A673 (cell line): ENCODE measurements around the gene AKAP17A. TPM values are rescaled to one million over a fixed set of nuclear protein-coding genes. Genes with fewer than 3 reads are reported as not detected.

Experiments
- BruUV-seq: library from RNA; stranded (reverse); fragments of 400-500 nt; replicated peaks from 2 replicates; lab custom pipeline; 2021; lab: Mats Ljungman, UMichigan
- CTCF ChIA-PET: fragments of 300-600 bp; sonication (Branson Sonifier 250); formaldehyde crosslinking; loops from one replicate; lab custom pipeline; 2022; ENCODE audit warnings: antibody characterized with exemption; lab: Charles Lee
- POLR2A ChIA-PET: fragments of 300-600 bp; sonication (Branson Sonifier 250); formaldehyde crosslinking; loops from one replicate; lab custom pipeline; 2022; ENCODE audit warnings: antibody characterized with exemption; ENCODE audit not compliant: low non-redundant PET; lab: Charles Lee
- DNase-seq: peaks from one replicate; pipeline ENCODE4 v3.0.0-alpha.2; 2015; ENCODE audit warnings: low spot score
- H3K27ac ChIP-seq: fragments of 200-600 bp; sonication (generic); 2 replicates; pipeline ENCODE4 v1.5.1; 2016; ENCODE audit warnings: mixed run types, low read depth, mild to moderate bottlenecking, mixed read lengths, antibody characterized with exemption, low read length; ENCODE audit not compliant: poor library complexity, severe bottlenecking
- H3K27me3 ChIP-seq: fragments of 200-600 bp; sonication (generic); replicated peaks from 2 replicates; pipeline ENCODE4 v1.6.1; 2017; ENCODE audit warnings: mixed run types, low read depth, mild to moderate bottlenecking, mixed read lengths, antibody characterized with exemption, low read length; ENCODE audit not compliant: insufficient read depth, poor library complexity
- H3K36me3 ChIP-seq: fragments of 200-600 bp; sonication (generic); 2 replicates; pipeline ENCODE4 v1.6.1; 2016; ENCODE audit warnings: mixed run types, mild to moderate bottlenecking, mixed read lengths, antibody characterized with exemption, low read length; ENCODE audit not compliant: insufficient read depth, poor library complexity, severe bottlenecking
- H3K4me1 ChIP-seq: fragments of 200-600 bp; sonication (generic); 2 replicates; pipeline ENCODE4 v1.6.1; 2017; ENCODE audit warnings: mixed run types, mild to moderate bottlenecking, mixed read lengths, antibody characterized with exemption, low read length; ENCODE audit not compliant: insufficient read depth, poor library complexity, severe bottlenecking
- H3K4me3 ChIP-seq: fragments of 200-600 bp; sonication (generic); 2 replicates; pipeline ENCODE4 v1.5.1; 2016; ENCODE audit warnings: low read depth, mixed run types, mild to moderate bottlenecking, mixed read lengths, low read length; ENCODE audit not compliant: poor library complexity, severe bottlenecking
- H3K9me3 ChIP-seq: fragments of 200-600 bp; sonication (generic); 2 replicates; pipeline ENCODE4 v1.6.1; 2016; ENCODE audit warnings: mixed run types, low read depth, mild to moderate bottlenecking, mixed read lengths, antibody characterized with exemption, low read length; ENCODE audit not compliant: poor library complexity, severe bottlenecking
- CTCF ChIP-seq: fragments of 300-800, 200-600 bp; sonication (generic); conservative IDR thresholded peaks from 2 replicates; pipeline ENCODE4 v1.5.1; 2017; ENCODE audit warnings: low read depth, mild to moderate bottlenecking, antibody characterized with exemption, low read length, moderate library complexity, mixed read lengths
- EZH2 ChIP-seq: fragments of 200-600 bp; sonication (generic); IDR thresholded peaks from 2 replicates; pipeline ENCODE4 v1.6.1; 2017; ENCODE audit warnings: borderline replicate concordance, low read depth, mild to moderate bottlenecking, mixed read lengths, antibody characterized with exemption, low read length; ENCODE audit not compliant: poor library complexity, severe bottlenecking
- intact Hi-C: fragments of 100-400 bp; cut with micrococcal nuclease; formaldehyde crosslinking; loops from one replicate; pipeline ENCODE4 v1.10.0; 2022; ENCODE audit not compliant: unreplicated experiment
- total RNA-seq: library from RNA; stranded (reverse); gene quantifications from 2 replicates; pipeline ENCODE4 v1.2.3, GENCODE V29; 2021

The AKAP17A gene
- total RNA-seq, 1 experiment from 2014 or later, result 39.7 TPM

GRCh38 chrX:1601768-1602085 lies 10.3 kb downstream of the AKAP17A start:
- Histone ChIP-seq H3K4me3 (no peak overlapping the region), H3K9me3 (no peaks in the 10 kb centered on the region), H3K27ac (no peak overlapping the region), H3K4me1 (no peaks in the 10 kb centered on the region), H3K36me3 (peaks cover 60% of the 10 kb centered on the region), H3K27me3 (no peaks in the 10 kb centered on the region)
- POLR2A ChIA-PET, result no interaction called here
- intact Hi-C loops, result no loop called here
- DNase-seq, result no peak
- CTCF ChIA-PET, result no interaction called here
- TF ChIP-seq EZH2, result no peak
- no peak for TF ChIP-seq CTCF
- no TSS peak for BruUV-seq

DNA sequence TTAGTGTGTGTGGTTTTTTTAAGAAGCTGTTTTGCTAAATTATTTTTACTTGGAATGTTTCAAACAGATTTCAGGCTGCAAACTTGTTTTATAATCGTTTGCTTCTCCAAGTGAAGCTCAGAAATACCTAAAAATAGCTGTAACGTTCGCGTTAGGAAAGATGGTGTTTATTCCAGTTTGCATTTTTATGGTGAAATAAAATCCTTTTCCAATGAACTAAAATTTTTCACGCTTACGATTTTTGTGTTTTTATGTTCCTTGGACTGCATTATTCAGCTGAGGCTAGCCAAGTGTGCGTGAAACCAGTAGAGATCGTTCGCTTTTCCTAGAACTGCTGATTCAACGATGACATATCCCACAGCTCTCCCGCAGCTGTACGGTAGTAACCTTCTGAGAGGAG lies 10.9 kb downstream of the AKAP17A start:
- DNase-seq, result no peak
- intact Hi-C loops, result no loop called here
- ChIA-PET POLR2A (no interaction called here), CTCF (no interaction called here)
- H3K36me3 ChIP-seq, result peaks cover 54% of the 10 kb centered on the region
- no TSS peak for BruUV-seq
- no peaks in the 10 kb centered on the region for H3K4me1 ChIP-seq
- TF ChIP-seq EZH2 (no peak), CTCF (no peak)
- H3K27ac ChIP-seq, result no peak overlapping the region
- no peaks in the 10 kb centered on the region for H3K27me3 ChIP-seq
- H3K9me3 ChIP-seq, result no peaks in the 10 kb centered on the region
- no peak overlapping the region for H3K4me3 ChIP-seq

DNA sequence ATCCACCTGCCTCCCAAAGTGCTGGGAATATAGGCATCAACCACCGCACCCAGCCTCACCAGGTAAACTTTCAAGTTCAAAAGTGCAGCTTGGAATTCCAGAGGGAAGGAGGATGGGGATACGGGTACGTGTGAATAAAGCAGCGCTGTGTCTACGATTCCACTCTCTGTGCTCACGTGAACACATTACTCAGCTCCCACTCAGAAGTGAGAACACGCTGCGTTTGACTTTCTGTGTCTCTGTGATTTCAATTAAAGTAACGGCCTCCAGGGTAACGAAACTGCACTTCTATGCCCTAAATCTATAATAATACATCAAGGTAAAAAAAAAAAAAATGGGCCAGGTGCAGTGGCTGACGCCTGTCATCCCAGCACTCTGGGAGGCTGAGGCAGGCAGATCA lies 15.1 kb downstream of the AKAP17A start:
- no peak overlapping the region for H3K4me3 ChIP-seq
- peaks cover 15% of the 10 kb centered on the region for H3K36me3 ChIP-seq
- intact Hi-C loops, result no loop called here
- DNase-seq, result no peak
- CTCF ChIA-PET, result no interaction called here
- H3K4me1 ChIP-seq, result no peaks in the 10 kb centered on the region
- H3K27ac ChIP-seq, result no peak overlapping the region
- no peaks in the 10 kb centered on the region for H3K9me3 ChIP-seq
- no peaks in the 10 kb centered on the region for H3K27me3 ChIP-seq
- no peak for TF ChIP-seq EZH2
- TF ChIP-seq CTCF, result no peak
- POLR2A ChIA-PET, result no interaction called here
- no TSS peak for BruUV-seq
